Panc1 (cell line): ENCODE results near the gene MAPK11. TPM values are rescaled to one million over a fixed set of nuclear protein-coding genes. Genes with fewer than 3 reads are reported as not detected.

ENCODE experiments used
- ATAC-seq: fragments of 200-7000 bp; cut with Tn5 transposase; 2 replicates; pipeline ENCODE4 v1.9.1; 2020; ENCODE audit warnings: mild to moderate bottlenecking, moderate library complexity
- BruUV-seq: library from RNA; stranded (reverse); fragments of 400-500 nt; replicated peaks from 2 replicates; lab custom pipeline; 2021; lab: Mats Ljungman, UMichigan
- CTCF ChIA-PET: fragments of 300-600 bp; sonication (Branson Sonifier 250); formaldehyde crosslinking; loops from one replicate; lab custom pipeline; 2022; ENCODE audit warnings: antibody characterized with exemption; lab: Charles Lee
- POLR2A ChIA-PET: fragments of 300-600 bp; sonication (Branson Sonifier 250); formaldehyde crosslinking; loops from one replicate; lab custom pipeline; 2022; ENCODE audit warnings: antibody characterized with exemption; lab: Charles Lee
- DNase-seq: peaks from one replicate; pipeline ENCODE4 v3.0.0-alpha.2; 2010; ENCODE audit warnings: low read depth, low spot score
- H3K27ac ChIP-seq: 2 replicates; pipeline ENCODE4 v1.5.1; 2011; ENCODE audit warnings: mild to moderate bottlenecking, low read length, inconsistent platforms
- H3K27me3 ChIP-seq: fragments of 200-500 bp; sonication (Bioruptor generic); 2 replicates; pipeline ENCODE4 v1.6.0; 2014; ENCODE audit warnings: low read length, inconsistent platforms; ENCODE audit not compliant: control insufficient read depth, insufficient read depth
- H3K36me3 ChIP-seq: fragments of 200-500 bp; sonication (Bioruptor generic); 2 replicates; pipeline ENCODE4 v1.5.1; 2014; ENCODE audit warnings: inconsistent platforms, mild to moderate bottlenecking, low read length, moderate library complexity; ENCODE audit not compliant: control insufficient read depth, insufficient read depth
- H3K4me1 ChIP-seq: 2 replicates; pipeline ENCODE4 v1.5.1; 2011; ENCODE audit warnings: inconsistent platforms, mild to moderate bottlenecking, low read length, moderate library complexity; ENCODE audit not compliant: control insufficient read depth, insufficient read depth
- H3K4me3 ChIP-seq, 2 experiments: 2 replicates each; pipeline ENCODE4 v1.5.1; 2011 to 2012; ENCODE audit warnings: low read depth in 2 of 2, low read length in 2 of 2, mild to moderate bottlenecking in 2 of 2, inconsistent platforms in 1 of 2, moderate library complexity in 1 of 2
- H3K9me3 ChIP-seq: fragments of 200-500 bp; sonication (Bioruptor generic); 2 replicates; pipeline ENCODE4 v1.5.1; 2014; ENCODE audit warnings: low read depth, mild to moderate bottlenecking, inconsistent platforms, low read length, moderate library complexity; ENCODE audit not compliant: control insufficient read depth, insufficient read depth
- CTCF ChIP-seq: fragments of 450-650 bp; IDR thresholded peaks from 2 replicates; pipeline ENCODE4 v1.5.1; 2017; ENCODE audit warnings: mild to moderate bottlenecking
- POLR2AphosphoS5 ChIP-seq: IDR thresholded peaks from 2 replicates; pipeline ENCODE4 v1.6.1; 2012; ENCODE audit warnings: mild to moderate bottlenecking, low read depth, low read length, moderate library complexity
- REST ChIP-seq, 2 experiments: IDR thresholded peaks; 2 replicates each; pipeline ENCODE4 v1.6.1; 2011 to 2012; ENCODE audit warnings: low read depth in 2 of 2, control low read depth in 1 of 2, low read length in 1 of 2, mild to moderate bottlenecking in 1 of 2, moderate library complexity in 1 of 2; ENCODE audit not compliant: insufficient read depth in 1 of 2
- SIN3A ChIP-seq: IDR thresholded peaks from 2 replicates; pipeline ENCODE4 v1.6.1; 2012; ENCODE audit warnings: low read depth, mild to moderate bottlenecking, low read length, moderate library complexity, borderline replicate concordance; ENCODE audit not compliant: insufficient read depth
- TCF7L2 ChIP-seq: IDR thresholded peaks from 2 replicates; pipeline ENCODE4 v1.6.1; 2011; ENCODE audit warnings: mild to moderate bottlenecking, low read depth, low read length, inconsistent platforms
- in situ Hi-C: cut with HindIII; loops from 2 replicates; pipeline ENCODE4 v1.10.0; 2016; ENCODE audit warnings: low sequenced_read_pairs, low pct_unique_long_range_greater_than_20kb
- intact Hi-C: fragments of 100-400 bp; cut with micrococcal nuclease; formaldehyde crosslinking; loops from one replicate; pipeline ENCODE4 v1.10.0; 2022; ENCODE audit not compliant: unreplicated experiment
- total RNA-seq: library from RNA; stranded (reverse); gene quantifications from one replicate; pipeline ENCODE4 v1.2.1, GENCODE V29; 2021; ENCODE audit not compliant: unreplicated experiment

MAPK11 gene
- total RNA-seq, 1 experiment from 2014 or later: 77.7 TPM

- in situ Hi-C loops: no loop called here
- BruUV-seq: no TSS peak
- Histone ChIP-seq H3K4me1 (peaks cover 54% of the 10 kb centered on the region), H3K27ac (peak within 1 kb of the TSS; percentile 91), H3K9me3 (no peaks in the 10 kb centered on the region), H3K4me3 (peak within 1 kb of the TSS; percentile 60 to 74), H3K36me3 (no peaks in the 10 kb centered on the region; the same call in 1 of the 2 replicates), H3K27me3 (no peaks in the 10 kb centered on the region)
- DNase-seq: no peak
- peak; percentile 27 for ATAC-seq
- TF ChIP-seq REST (IDR thresholded peaks at IDR 0.05; ENCODE audit: insufficient read depth in 1 of 2, low read depth in 2 of 2, low read length in 1 of 2) (no peak), TCF7L2 (no peak), POLR2AphosphoS5 (peak; percentile 37; the same call in 1 of the 2 replicates), SIN3A (no peak), CTCF (no peak)
- intact Hi-C loops: no loop called here
- ChIA-PET CTCF (interaction anchor here (0.6 kb wide), 1 partner anchor 31 kb away, joined by 4 read pairs; no protein-coding TSS in a partner anchor), POLR2A (interaction anchor here (0.7 kb wide), 1 partner anchor 10 kb away, joined by 4 read pairs; no protein-coding TSS in a partner anchor)
These were observed 36.9 kb upstream of the MAPK11 start, which contains the start of gene PLXNB2 for GRCh38 chr22:50306753-50307749. Gene PLXNB2, minus strand, starts transcription at chr22:50307646. Its CDS starts 17,062 bp downstream, at chr22:50290584.

- POLR2A ChIA-PET: interaction anchor here (0.6 kb wide), 1 partner anchor 448 kb away, joined by 5 read pairs; no protein-coding TSS in a partner anchor
- in situ Hi-C loops (no loop called here), intact Hi-C loops (no loop called here)
- Histone ChIP-seq H3K4me3 (peak overlapping the region; percentile 60 to 74), H3K27ac (peak overlapping the region; percentile 91), H3K4me1 (peaks cover 64% of the 10 kb centered on the region), H3K9me3 (no peaks in the 10 kb centered on the region), H3K36me3 (no peaks in the 10 kb centered on the region; the same call in 1 of the 2 replicates), H3K27me3 (no peaks in the 10 kb centered on the region)
- CTCF ChIA-PET: interaction anchor here (0.6 to 1.5 kb wide), 2 partner anchors 30 kb away, joined by 4 to 5 read pairs; no protein-coding TSS in a partner anchor
- no TSS peak for BruUV-seq
- TF ChIP-seq POLR2AphosphoS5 (peak; percentile 52; the same call in 1 of the 2 replicates), SIN3A (no peak), REST (IDR thresholded peaks at IDR 0.05; ENCODE audit: insufficient read depth in 1 of 2, low read depth in 2 of 2, low read length in 1 of 2) (no peak), CTCF (no peak), TCF7L2 (no peak)
- DNase-seq: peak; percentile 12
- ATAC-seq: peak; percentile 56
These were observed 35.9 kb upstream of the MAPK11 start for GRCh38 chr22:50305923-50306566.
